ENCODE results near the gene NCOA5. TPM values are rescaled to one million over a fixed set of nuclear protein-coding genes. Genes with fewer than 3 reads are reported as not detected.

NCOA5 gene
- total and polyA plus RNA-seq, 3 donors from 2014 or later: 55.6 to 66.2 (median 64.0) TPM

DNA sequence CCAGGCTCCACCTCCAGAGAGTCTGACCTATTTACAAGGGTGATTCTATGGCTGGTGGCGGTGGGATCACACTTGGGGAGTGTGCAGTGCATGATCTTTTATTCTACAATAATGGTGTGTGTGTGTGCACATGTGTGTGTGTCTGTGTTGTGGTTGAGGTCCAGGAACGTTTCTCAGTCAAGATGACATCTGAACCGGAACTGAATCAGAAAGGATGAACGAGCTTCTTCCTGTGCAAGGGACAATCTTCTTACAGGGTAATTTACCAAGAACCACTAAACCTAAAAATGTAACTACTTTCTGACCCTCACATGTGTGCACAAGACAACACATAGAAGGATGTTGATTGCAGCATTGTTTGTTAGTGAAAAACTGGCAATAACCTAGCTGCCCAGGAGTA lies 72.5 kb downstream of the NCOA5 start:
- TF ChIP-seq CTCF (IDR thresholded peaks at IDR 0.05): no peak
- no peak for TF ChIP-seq POLR2A (IDR thresholded peaks at IDR 0.05)
- no peak overlapping the region for H3K4me3 ChIP-seq
- H3K4me1 ChIP-seq: peaks cover 5% of the 10 kb centered on the region
- H3K27ac ChIP-seq: no peak overlapping the region
- intact Hi-C loops (cut with DNase I; ENCODE audit: low total_unique reads): no loop called here
- H3K9me3 ChIP-seq: no peaks in the 10 kb centered on the region
- H3K27me3 ChIP-seq: no peaks in the 10 kb centered on the region
- no peak for DNase-seq
- 79 to 84% methylated on average over 4 of the region's 4 CpGs for WGBS, 2 donors
- no peaks in the 10 kb centered on the region for H3K36me3 ChIP-seq (ENCODE audit: low read depth, missing control alignments)

DNA sequence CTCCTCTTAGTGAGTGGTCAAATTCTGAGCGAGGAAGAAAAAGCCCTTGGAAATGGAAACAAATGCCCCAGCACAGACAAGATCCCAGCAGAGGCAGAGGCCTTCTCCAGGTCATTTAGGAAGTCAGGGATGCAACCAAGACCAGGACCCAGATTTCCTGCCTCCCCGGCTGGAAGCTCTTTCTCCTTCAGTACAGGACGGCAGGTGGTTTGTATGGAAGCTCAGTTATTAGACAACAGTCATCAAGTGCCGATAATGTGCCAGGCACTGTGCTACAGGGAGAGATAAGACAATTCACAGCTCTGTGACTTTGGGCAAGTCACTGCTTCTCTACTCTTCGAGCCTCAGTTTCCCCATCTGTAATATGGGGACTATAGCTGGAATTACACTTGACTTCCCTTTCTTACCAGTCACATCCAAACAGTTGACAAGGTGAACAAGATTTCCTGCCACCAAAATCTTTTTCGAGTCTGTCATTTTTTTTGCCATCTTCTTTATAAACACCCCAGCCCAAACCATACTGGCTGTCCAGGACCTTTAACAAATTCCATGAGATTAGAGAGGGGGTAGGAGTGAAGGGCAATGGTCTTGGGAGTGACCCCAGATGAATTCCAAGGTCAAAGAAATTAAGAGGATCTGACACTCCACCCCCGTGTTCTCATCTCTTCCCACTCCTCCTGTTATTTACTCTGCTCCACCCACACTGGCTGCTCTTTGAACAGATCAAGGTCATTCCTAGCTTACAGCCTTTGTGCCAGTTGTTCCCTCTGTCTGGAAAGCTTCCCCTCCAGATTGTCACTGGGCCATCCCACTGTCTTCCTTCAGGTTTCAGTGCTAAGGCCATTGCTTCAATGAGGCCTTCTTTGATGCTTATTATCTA lies 75.0 kb downstream of the NCOA5 start:
- Histone ChIP-seq H3K9me3 (no peaks in the 10 kb centered on the region), H3K27me3 (peaks cover 6% of the 10 kb centered on the region), H3K4me3 (peak overlapping the region; percentile 31 to 47), H3K27ac (no peak overlapping the region), H3K36me3 (ENCODE audit: low read depth, missing control alignments) (no peaks in the 10 kb centered on the region), H3K4me1 (peaks cover 5% of the 10 kb centered on the region)
- DNase-seq: peak; percentile 45
- intact Hi-C loops (cut with DNase I; ENCODE audit: low total_unique reads): no loop called here
- 33 to 40% methylated on average over 7 of the region's 7 CpGs for WGBS, 2 donors
- no peak for TF ChIP-seq POLR2A (IDR thresholded peaks at IDR 0.05)
- no peak for TF ChIP-seq CTCF (IDR thresholded peaks at IDR 0.05)

DNA sequence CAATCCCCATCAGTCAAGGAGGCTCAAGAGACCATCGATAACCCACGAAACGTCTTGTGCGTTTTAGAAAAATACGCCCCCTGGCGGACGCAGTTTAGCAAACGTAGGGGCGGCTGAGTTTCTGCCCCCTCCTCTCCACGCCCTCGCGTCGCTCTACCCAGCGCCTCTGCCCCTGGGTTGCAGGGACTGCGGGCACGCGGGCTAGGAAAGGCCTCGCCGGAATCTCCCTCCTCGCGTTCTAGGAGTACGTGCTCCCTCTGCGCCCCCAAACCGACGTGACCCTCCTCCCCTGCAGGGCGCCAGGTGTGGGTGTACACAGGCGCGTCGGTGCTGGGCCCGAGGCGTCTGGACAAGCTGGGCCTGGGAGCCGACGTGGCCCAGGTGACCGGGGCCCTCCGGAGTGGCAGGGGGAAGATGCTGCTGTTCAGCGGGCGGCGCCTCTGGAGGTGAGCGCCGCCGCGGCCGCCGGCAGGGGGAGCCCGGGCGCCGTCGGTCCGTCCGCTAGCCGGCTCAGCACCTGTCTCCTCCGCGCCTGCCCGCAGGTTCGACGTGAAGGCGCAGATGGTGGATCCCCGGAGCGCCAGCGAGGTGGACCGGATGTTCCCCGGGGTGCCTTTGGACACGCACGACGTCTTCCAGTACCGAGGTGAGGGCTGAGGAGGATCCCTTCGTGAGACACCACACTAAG lies 75.8 kb downstream of the NCOA5 start:
- H3K27me3 ChIP-seq: peaks cover 6% of the 10 kb centered on the region
- intact Hi-C loops (cut with DNase I; ENCODE audit: low total_unique reads): no loop called here
- TF ChIP-seq POLR2A (IDR thresholded peaks at IDR 0.05) (no peak), CTCF (IDR thresholded peaks at IDR 0.05) (peak; percentile 46 to 80 (median 60))

GRCh38 chr20:46013322-46013828 lies 76.4 kb downstream of the NCOA5 start:
- DNase-seq: no peak
- H3K27ac ChIP-seq: no peak overlapping the region
- intact Hi-C loops (cut with DNase I; ENCODE audit: low total_unique reads): no loop called here
- H3K4me3 ChIP-seq: peak overlapping the region; percentile 31 to 47
- H3K36me3 ChIP-seq (ENCODE audit: low read depth, missing control alignments): no peaks in the 10 kb centered on the region
- no peaks in the 10 kb centered on the region for H3K9me3 ChIP-seq
- 12% methylated on average over 18 to 28 of the region's 29 CpGs for WGBS, 2 donors
- H3K27me3 ChIP-seq: peaks cover 6% of the 10 kb centered on the region
- peaks cover 5% of the 10 kb centered on the region for H3K4me1 ChIP-seq
- TF ChIP-seq POLR2A (IDR thresholded peaks at IDR 0.05): no peak
- TF ChIP-seq CTCF (IDR thresholded peaks at IDR 0.05): no peak

More for the DNA sequence above, 75.8 kb downstream of the NCOA5 start:
- Histone ChIP-seq H3K4me3 (peak overlapping the region; percentile 31 to 47), H3K36me3 (ENCODE audit: low read depth, missing control alignments) (no peaks in the 10 kb centered on the region), H3K9me3 (no peaks in the 10 kb centered on the region), H3K27ac (no peak overlapping the region), H3K4me1 (peaks cover 5% of the 10 kb centered on the region)
- peak; percentile 70 for DNase-seq
- WGBS, 2 donors: 2 to 3% methylated on average over 28 to 49 of the region's 67 CpGs
